ENCODE data around the gene EGLN1.

The EGLN1 gene

DNA sequence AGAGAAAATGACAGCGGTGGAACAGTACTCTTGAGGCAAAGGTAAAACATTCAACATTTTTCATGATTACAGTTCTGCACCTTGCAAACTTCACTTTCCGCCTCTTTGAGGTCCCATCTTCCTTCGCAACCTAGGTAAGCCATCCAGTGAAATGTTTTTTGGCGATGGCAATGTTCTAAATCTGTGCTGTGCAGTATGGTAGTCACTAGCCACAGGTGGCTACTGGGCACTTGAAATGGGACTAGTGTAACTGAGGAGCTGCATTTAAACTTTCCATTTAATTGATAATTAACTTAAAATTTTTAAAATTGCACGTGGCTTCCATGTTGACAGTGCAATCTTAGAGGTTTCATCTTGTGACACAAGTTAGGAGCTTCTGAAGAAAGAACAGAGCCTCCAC lies 97.4 kb downstream of the EGLN1 start:
- no peak for DNase-seq

DNA sequence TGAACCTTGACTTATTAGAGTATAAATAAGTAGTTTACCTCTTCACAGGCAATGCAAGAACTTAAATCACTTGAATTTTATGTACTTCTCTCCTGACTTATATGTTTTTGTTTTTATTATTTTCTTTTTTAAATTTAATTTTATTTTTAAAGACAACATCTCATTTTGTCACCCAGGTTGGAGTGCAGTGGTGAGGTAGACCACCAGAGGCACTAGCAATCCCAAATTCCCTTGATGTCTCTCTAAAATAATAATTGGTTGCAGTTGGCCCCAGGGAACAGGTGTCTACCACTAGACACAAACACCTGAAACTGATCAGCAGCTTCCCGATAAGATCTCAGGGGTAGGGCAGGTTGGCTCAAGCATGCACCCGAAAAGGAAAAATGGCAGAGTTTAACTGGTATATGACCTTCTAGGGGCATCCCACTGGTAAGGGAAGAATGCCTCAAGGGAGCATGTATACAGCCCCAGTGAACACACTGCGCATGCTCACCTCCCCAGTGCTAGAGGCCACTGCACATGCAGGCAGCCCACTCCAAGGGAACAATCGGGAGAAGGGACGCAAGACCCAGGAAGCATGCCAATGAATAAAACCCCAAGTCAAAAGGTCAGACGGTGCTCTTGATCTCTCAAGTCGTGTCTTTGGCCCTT lies 99.1 kb downstream of the EGLN1 start:
- no peak for DNase-seq

DNA sequence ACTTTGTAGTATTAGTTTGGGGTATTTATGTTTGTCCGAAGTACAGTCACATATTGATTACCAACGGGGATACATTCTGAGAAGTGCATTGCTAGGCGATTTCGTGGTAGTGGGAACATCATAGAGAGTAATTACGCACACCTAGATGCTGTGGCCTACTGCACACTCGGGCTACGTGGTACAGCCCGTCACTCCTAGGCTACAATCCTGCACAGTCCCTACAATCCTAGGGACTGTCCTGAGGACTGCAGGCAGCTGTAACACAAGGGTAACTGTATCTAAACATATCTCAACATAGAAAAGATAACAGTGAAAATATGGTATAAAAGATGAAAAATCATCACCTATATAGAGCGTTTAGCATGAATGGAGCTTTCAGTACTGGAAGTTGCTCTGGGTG lies 103.0 kb downstream of the EGLN1 start:
- DNase-seq, result no peak

DNA sequence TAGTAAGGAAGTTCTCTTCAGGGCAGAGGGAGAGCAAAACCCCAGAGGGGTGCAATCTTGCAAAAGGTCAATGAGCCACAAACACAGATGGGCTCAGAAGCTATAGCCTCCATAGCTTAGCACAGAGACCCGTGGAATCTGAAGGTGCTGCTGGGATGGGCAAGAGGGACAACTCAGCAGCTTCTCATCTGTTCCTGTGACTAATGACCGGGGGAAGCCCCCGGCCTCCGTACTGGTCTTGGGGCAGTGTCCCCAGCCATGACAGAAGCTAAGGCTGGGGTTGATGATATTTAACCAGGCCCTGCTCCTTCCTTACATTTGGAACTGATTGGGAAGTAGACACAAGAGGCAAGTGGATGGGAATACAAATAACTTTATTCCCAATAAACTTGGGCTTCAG lies 103.5 kb downstream of the EGLN1 start:
- no peak for DNase-seq

DNA sequence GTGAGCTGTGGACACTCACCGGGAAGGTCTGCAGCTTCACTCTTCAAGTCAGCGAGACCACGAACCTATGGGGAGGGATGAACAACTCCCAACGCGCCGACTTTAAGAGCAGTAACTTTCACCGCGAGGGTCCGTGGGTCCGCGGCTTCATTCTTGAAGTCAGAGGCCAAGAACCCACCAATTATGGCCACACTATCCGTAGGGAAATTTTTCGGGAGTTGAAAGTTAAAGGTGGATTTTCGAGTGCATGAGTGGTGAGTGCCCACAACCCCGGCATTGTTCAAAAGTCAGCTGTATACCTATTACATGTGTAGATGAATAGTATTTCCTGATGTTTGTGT lies 104.1 kb downstream of the EGLN1 start:
- DNase-seq, result no peak

DNA sequence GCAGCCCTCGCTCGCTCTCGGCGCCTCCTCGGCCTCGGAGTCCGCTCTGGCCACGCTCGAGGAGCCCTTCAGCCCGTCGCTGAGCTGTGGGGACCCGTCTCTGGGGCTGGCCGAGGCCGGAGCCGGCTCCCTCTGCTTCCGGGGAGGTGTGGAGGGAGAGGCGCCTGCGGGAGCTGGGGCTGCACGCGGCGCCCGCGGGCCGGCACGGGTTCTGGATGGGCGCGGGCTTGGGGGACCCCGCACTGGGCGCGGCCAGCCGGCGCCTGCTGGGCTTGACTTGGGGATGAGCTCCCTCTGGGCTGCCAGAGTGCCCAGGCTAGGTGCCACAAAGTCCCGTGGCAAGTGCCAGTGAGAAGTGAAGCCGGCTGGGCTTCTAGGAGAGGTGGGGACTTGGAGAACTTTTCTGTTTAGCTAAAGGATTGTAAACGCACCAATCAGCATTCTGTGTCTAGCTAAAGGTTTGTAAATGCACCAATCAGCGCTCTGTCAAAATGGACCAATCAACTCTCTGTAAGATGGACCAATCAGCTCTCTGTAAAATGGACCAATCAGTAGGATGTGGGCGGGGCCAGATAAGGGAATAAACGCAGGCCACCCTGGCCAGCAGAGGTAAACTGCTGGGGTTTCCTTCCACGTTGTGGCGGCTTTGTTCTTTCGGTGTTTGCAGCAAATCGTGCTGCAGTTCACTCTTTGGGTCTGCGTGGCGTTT lies 104.6 kb downstream of the EGLN1 start:
- DNase-seq, result no peak

DNA sequence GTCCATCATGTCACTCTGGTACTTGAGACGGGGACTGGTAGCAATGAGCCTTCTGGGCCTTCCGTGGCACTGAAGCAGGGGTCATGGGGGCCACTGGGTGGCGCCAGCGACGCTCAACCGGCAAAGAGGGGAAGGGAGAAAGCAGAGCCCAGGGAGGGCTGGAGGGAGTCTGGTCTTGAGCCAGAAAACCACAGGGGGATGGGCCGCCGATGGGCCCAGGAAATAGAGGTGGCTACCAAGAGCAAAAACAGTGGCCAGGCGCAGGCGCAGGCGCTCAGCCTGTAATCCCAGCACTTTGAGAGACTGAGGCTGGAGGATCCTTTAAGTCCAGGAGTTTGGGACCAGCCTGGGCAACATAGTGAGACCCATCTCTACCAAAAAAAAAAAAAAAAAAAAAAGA lies 106.2 kb downstream of the EGLN1 start:
- no peak for DNase-seq
